ENCODE results near the gene EMC9. TPM values are rescaled to one million over a fixed set of nuclear protein-coding genes. Genes with fewer than 3 reads are reported as not detected.

The EMC9 gene
- polyA plus RNA-seq, 1 of the 3 experiments (the other 2 are of a cell fraction) = 19.3 TPM

GRCh38 chr14:24117179-24117578 lies 24.2 kb downstream of the EMC9 start:
- no peak overlapping the region for H3K4me2 ChIP-seq
- TF ChIP-seq FOSL2 (IDR thresholded peaks at IDR 0.05; ENCODE audit: borderline replicate concordance, low read depth) (no peak), JUND (IDR thresholded peaks at IDR 0.05) (no peak), ELF1 (IDR thresholded peaks at IDR 0.05) (no peak), GATA2 (CRISPR knock-in tag; IDR thresholded peaks at IDR 0.05) (no peak), PBX3 (IDR thresholded peaks at IDR 0.05) (no peak), MXI1 (IDR thresholded peaks at IDR 0.05; ENCODE audit: low read depth, low read length) (no peak), CHD2 (IDR thresholded peaks at IDR 0.05; ENCODE audit: low read length, partially characterized antibody) (no peak), POLR2AphosphoS5 (IDR thresholded peaks at IDR 0.05; ENCODE audit: low read depth, low read length) (no peak), REST (IDR thresholded peaks at IDR 0.05; ENCODE audit: low read depth, low read length) (no peak), YY1 (IDR thresholded peaks at IDR 0.05; ENCODE audit: low read depth) (no peak), FOXJ3 (CRISPR knock-in tag; IDR thresholded peaks at IDR 0.05) (no peak), USF2 (IDR thresholded peaks at IDR 0.05; ENCODE audit: borderline replicate concordance, low read depth, low read length) (no peak), MEF2A (IDR thresholded peaks at IDR 0.05; ENCODE audit: borderline replicate concordance, low read depth) (no peak)
- CTCF ChIA-PET = interaction anchor here (1.1 to 3.8 kb wide), 5 partner anchors 8 to 69 kb away, joined by 3 to 16 read pairs (median 5); partner anchors contain the start of gene IRF9

More at GRCh38 chr14:24117179-24117578, 24.2 kb downstream of the EMC9 start:
- DNase-seq = no peak
- POLR2A ChIA-PET = interaction anchor here (0.9 kb wide), 1 partner anchor 19 kb away, joined by 5 read pairs; the partner anchor contains the start of gene PSME1
- peaks cover 10 to 17% of the 10 kb centered on the region in 2 experiments for H3K4me1 ChIP-seq (ENCODE audit: control insufficient read depth in 1 of 2, insufficient read depth in 2 of 2, low read depth in 1 of 2, low read length in 1 of 2)
- peaks cover 11% of the 10 kb centered on the region for H3F3A ChIP-seq (replicated peaks; ENCODE audit: insufficient read depth)
- peaks cover 6% of the 10 kb centered on the region; the same call in 1 of the 2 replicates for H3K79me2 ChIP-seq (ENCODE audit: insufficient read depth)
- H2AFZ ChIP-seq (ENCODE audit: low read depth) = no peak overlapping the region
- H3K9me2 ChIP-seq = no peaks in the 10 kb centered on the region
- no peaks in the 10 kb centered on the region for H3K9me3 ChIP-seq
- WGBS (ENCODE audit: low lambda C conversion rate) = 83% methylated on average over 5 of the region's 6 CpGs
- no peak overlapping the region for H3K27ac ChIP-seq (ENCODE audit: low read depth in 2 of 2, low read length in 1 of 2)
- H3K27me3 ChIP-seq (ENCODE audit: insufficient read depth) = no peaks in the 10 kb centered on the region
- H4K20me1 ChIP-seq (ENCODE audit: insufficient read depth) = no peaks in the 10 kb centered on the region
- H3K36me3 ChIP-seq (replicated peaks in 1 of 2; ENCODE audit: control insufficient read depth in 1 of 2, insufficient read depth in 2 of 2, low read length in 1 of 2) = peaks cover 12 to 44% of the 10 kb centered on the region in 2 experiments
- H3K9ac ChIP-seq = no peak overlapping the region
- H3K4me3 ChIP-seq (ENCODE audit: low read depth in 2 of 2, low read length in 1 of 2) = no peak overlapping the region
